C4-2B (cell line): Measurements from ENCODE around the gene OLFM2.

Experiments used
- CTCF ChIP-seq: fragments of 450-650 bp; conservative IDR thresholded peaks from 2 replicates; pipeline ENCODE4 v1.5.1; 2017; ENCODE audit warnings: mild to moderate bottlenecking
- ZFX ChIP-seq: fragments of 450-650 bp; IDR thresholded peaks from 2 replicates; pipeline ENCODE4 v1.6.1; 2017

GRCh38 chr19:9875031-9875627, 61.2 kb downstream of the OLFM2 start:
- TF ChIP-seq CTCF: no peak
- no peak for TF ChIP-seq ZFX
